ENCODE data around the gene CRELD1. TPM values are rescaled to one million over a fixed set of nuclear protein-coding genes. Genes with fewer than 3 reads are reported as not detected.

CRELD1 gene
- total RNA-seq, 1 experiment from 2014 or later: 13.2 TPM

GRCh38 chr3:9902372-9903237 lies 31.0 kb upstream of the CRELD1 start, which contains the start of gene IL17RE:
IL17RE (plus strand) TSS chr3:9902848; CDS start chr3:9902933, 85 bp downstream.
- no TSS peak for BruUV-seq (replicated peaks)

GRCh38 chr3:9903238-9903624 lies 30.4 kb upstream of the CRELD1 start:
- H3K27ac ChIP-seq (ENCODE audit: low read depth, low read length, poor library complexity, severe bottlenecking): peak overlapping the region; percentile 24
- TF ChIP-seq EZH2 (IDR thresholded peaks at IDR 0.05; ENCODE audit: borderline replicate concordance, low read depth, low read length, poor library complexity, severe bottlenecking) (no peak), CTCF (conservative IDR thresholded peaks at IDR 0.05; ENCODE audit: low read depth, low read length) (no peak)
- H3K9me3 ChIP-seq (ENCODE audit: low read depth, low read length, poor library complexity, severe bottlenecking): no peaks in the 10 kb centered on the region
- H3K4me3 ChIP-seq (ENCODE audit: low read depth, low read length, poor library complexity, severe bottlenecking): no peak overlapping the region
- peaks cover 13% of the 10 kb centered on the region for H3K4me1 ChIP-seq (ENCODE audit: insufficient read depth, low read length, poor library complexity, severe bottlenecking)
- no peaks in the 10 kb centered on the region for H3K36me3 ChIP-seq (ENCODE audit: insufficient read depth, low read length, poor library complexity, severe bottlenecking)
- intact Hi-C loops (cut with micrococcal nuclease; ENCODE audit: unreplicated experiment): no loop called here
- ChIA-PET CTCF (no interaction called here), POLR2A (ENCODE audit: low non-redundant PET) (no interaction called here)
- no peaks in the 10 kb centered on the region for H3K27me3 ChIP-seq (replicated peaks; ENCODE audit: insufficient read depth, low read depth, low read length, poor library complexity)
- DNase-seq (ENCODE audit: low spot score): peak; percentile 52
- BruUV-seq (replicated peaks): no TSS peak

More at GRCh38 chr3:9902372-9903237, 31.0 kb upstream of the CRELD1 start, which contains the start of gene IL17RE:
- Histone ChIP-seq H3K27me3 (replicated peaks; ENCODE audit: insufficient read depth, low read depth, low read length, poor library complexity) (no peaks in the 10 kb centered on the region), H3K9me3 (ENCODE audit: low read depth, low read length, poor library complexity, severe bottlenecking) (no peaks in the 10 kb centered on the region), H3K27ac (ENCODE audit: low read depth, low read length, poor library complexity, severe bottlenecking) (peak within 1 kb of the TSS; percentile 24), H3K4me3 (ENCODE audit: low read depth, low read length, poor library complexity, severe bottlenecking) (no peak within 1 kb of the TSS), H3K36me3 (ENCODE audit: insufficient read depth, low read length, poor library complexity, severe bottlenecking) (no peaks in the 10 kb centered on the region), H3K4me1 (ENCODE audit: insufficient read depth, low read length, poor library complexity, severe bottlenecking) (peaks cover 13% of the 10 kb centered on the region)
- ChIA-PET POLR2A (ENCODE audit: low non-redundant PET) (interaction anchor here (0.5 kb wide), 1 partner anchor 242 kb away, joined by 3 read pairs; no protein-coding TSS in a partner anchor), CTCF (no interaction called here)
- DNase-seq (ENCODE audit: low spot score): no peak
- TF ChIP-seq CTCF (conservative IDR thresholded peaks at IDR 0.05; ENCODE audit: low read depth, low read length) (no peak), EZH2 (IDR thresholded peaks at IDR 0.05; ENCODE audit: borderline replicate concordance, low read depth, low read length, poor library complexity, severe bottlenecking) (no peak)
- intact Hi-C loops (cut with micrococcal nuclease; ENCODE audit: unreplicated experiment): no loop called here

- no TSS peak for BruUV-seq (replicated peaks)
- no peaks in the 10 kb centered on the region for H3K36me3 ChIP-seq (ENCODE audit: insufficient read depth, low read length, poor library complexity, severe bottlenecking)
- H3K4me3 ChIP-seq (ENCODE audit: low read depth, low read length, poor library complexity, severe bottlenecking): no peak overlapping the region
- POLR2A ChIA-PET (ENCODE audit: low non-redundant PET): no interaction called here
- H3K27ac ChIP-seq (ENCODE audit: low read depth, low read length, poor library complexity, severe bottlenecking): no peak overlapping the region
- TF ChIP-seq EZH2 (IDR thresholded peaks at IDR 0.05; ENCODE audit: borderline replicate concordance, low read depth, low read length, poor library complexity, severe bottlenecking) (no peak), CTCF (conservative IDR thresholded peaks at IDR 0.05; ENCODE audit: low read depth, low read length) (no peak)
- intact Hi-C loops (cut with micrococcal nuclease; ENCODE audit: unreplicated experiment): no loop called here
- DNase-seq (ENCODE audit: low spot score): no peak
- H3K27me3 ChIP-seq (replicated peaks; ENCODE audit: insufficient read depth, low read depth, low read length, poor library complexity): no peaks in the 10 kb centered on the region
- peaks cover 13% of the 10 kb centered on the region for H3K4me1 ChIP-seq (ENCODE audit: insufficient read depth, low read length, poor library complexity, severe bottlenecking)
- CTCF ChIA-PET: no interaction called here
- H3K9me3 ChIP-seq (ENCODE audit: low read depth, low read length, poor library complexity, severe bottlenecking): no peaks in the 10 kb centered on the region
These were observed 29.7 kb upstream of the CRELD1 start for GRCh38 chr3:9903904-9904303.

Data from A673 (cell line).